HL-60/S4 (cell line): ENCODE data around the gene IL17RB.

Experiments used
- in situ Hi-C: fragments of 300-500 bp; cut with MboI; formaldehyde crosslinking; loops from 2 replicates; pipeline ENCODE4 v1.14.3; 2022; ENCODE audit warnings: low sequenced_read_pairs

IL17RB gene

GRCh38 chr3:53811143-53811927, 35.0 kb upstream of the IL17RB start:
- in situ Hi-C loops = no loop called here

GRCh38 chr3:53812434-53812833, 33.9 kb upstream of the IL17RB start:
- in situ Hi-C loops = no loop called here

- in situ Hi-C loops = no loop called here
Observed at GRCh38 chr3:53813229-53813628, 33.1 kb upstream of the IL17RB start.

- in situ Hi-C loops = no loop called here
Observed at GRCh38 chr3:53813876-53814275, 32.5 kb upstream of the IL17RB start.

GRCh38 chr3:53815067-53815466, 31.3 kb upstream of the IL17RB start:
- in situ Hi-C loops = no loop called here

- in situ Hi-C loops = no loop called here
Observed at GRCh38 chr3:53815651-53816050, 30.7 kb upstream of the IL17RB start.

GRCh38 chr3:53816425-53816824, 29.9 kb upstream of the IL17RB start:
- in situ Hi-C loops = no loop called here

GRCh38 chr3:53817211-53817610, 29.2 kb upstream of the IL17RB start:
- in situ Hi-C loops = no loop called here

GRCh38 chr3:53817809-53818208, 28.6 kb upstream of the IL17RB start:
- in situ Hi-C loops = no loop called here

GRCh38 chr3:53818221-53819162, 27.9 kb upstream of the IL17RB start:
- in situ Hi-C loops = no loop called here

- in situ Hi-C loops = no loop called here
Observed at GRCh38 chr3:53819163-53819868, 27.1 kb upstream of the IL17RB start.

- in situ Hi-C loops = no loop called here
Observed at GRCh38 chr3:53820084-53820483, 26.3 kb upstream of the IL17RB start.

- in situ Hi-C loops = no loop called here
Observed at GRCh38 chr3:53820756-53821580, 25.4 kb upstream of the IL17RB start.

- in situ Hi-C loops = no loop called here
Observed at GRCh38 chr3:53821631-53822121, 24.7 kb upstream of the IL17RB start.

GRCh38 chr3:53822331-53822741, 24.0 kb upstream of the IL17RB start:
- in situ Hi-C loops = no loop called here

- in situ Hi-C loops = no loop called here
Observed at GRCh38 chr3:53823026-53823955, 23.1 kb upstream of the IL17RB start.

GRCh38 chr3:53823956-53824657, 22.3 kb upstream of the IL17RB start:
- in situ Hi-C loops = no loop called here

- in situ Hi-C loops = no loop called here
Observed at GRCh38 chr3:53824795-53825194, 21.6 kb upstream of the IL17RB start.

GRCh38 chr3:53826048-53826447, 20.3 kb upstream of the IL17RB start:
- in situ Hi-C loops = no loop called here
